PC-9 (cell line): ENCODE results near the gene ERH. TPM values are rescaled to one million over a fixed set of nuclear protein-coding genes. Genes with fewer than 3 reads are reported as not detected.

Experiments used
- BruUV-seq: library from RNA; stranded (reverse); fragments of 400-500 nt; replicated peaks from 2 replicates; lab custom pipeline; 2021; lab: Mats Ljungman, UMichigan
- CTCF ChIA-PET: fragments of 300-600 bp; sonication (Branson Sonifier 250); formaldehyde crosslinking; loops from one replicate; lab custom pipeline; 2022; ENCODE audit warnings: antibody characterized with exemption; lab: Charles Lee
- POLR2A ChIA-PET: fragments of 300-600 bp; sonication (Branson Sonifier 250); formaldehyde crosslinking; loops from one replicate; lab custom pipeline; 2022; ENCODE audit warnings: antibody characterized with exemption; ENCODE audit not compliant: unreplicated experiment; lab: Charles Lee
- DNase-seq, 2 experiments: peaks; one replicate each; pipeline versions ENCODE4 v3.0.0 to v3.0.0-alpha.2; 2015 to 2022; ENCODE audit warnings: mixed read lengths in 1 of 2
- H2AFZ ChIP-seq: fragments of 200-600 bp; sonication (generic); 2 replicates; pipeline ENCODE4 v1.8.1; 2017; ENCODE audit warnings: antibody characterized with exemption
- H3F3A ChIP-seq: fragments of 200-600 bp; sonication (generic); 2 replicates; pipeline ENCODE4 v1.8.1; 2017; ENCODE audit warnings: antibody characterized with exemption, mild to moderate bottlenecking, low read depth; ENCODE audit not compliant: insufficient read depth
- H3K27ac ChIP-seq: fragments of 200-600 bp; sonication (generic); 2 replicates; pipeline ENCODE4 v1.6.1; 2016; ENCODE audit warnings: mixed run types
- H3K27me3 ChIP-seq: fragments of 200-600 bp; sonication (generic); 2 replicates; pipeline ENCODE4 v1.6.1; 2016; ENCODE audit warnings: low read depth, mixed run types; ENCODE audit not compliant: insufficient read depth
- H3K36me3 ChIP-seq: fragments of 200-600 bp; sonication (generic); 2 replicates; pipeline ENCODE4 v1.6.1; 2016; ENCODE audit warnings: low read depth, mixed run types
- H3K4me1 ChIP-seq: fragments of 200-600 bp; sonication (generic); replicated peaks from 2 replicates; pipeline ENCODE4 v1.6.1; 2016; ENCODE audit warnings: mixed run types; ENCODE audit not compliant: insufficient read depth
- H3K4me2 ChIP-seq: fragments of 200-600 bp; sonication (generic); 2 replicates; pipeline ENCODE4 v1.6.1; 2017; ENCODE audit warnings: mixed run types
- H3K4me3 ChIP-seq: fragments of 200-600 bp; sonication (generic); 2 replicates; pipeline ENCODE4 v1.6.1; 2016; ENCODE audit warnings: mixed run types
- H3K79me2 ChIP-seq: fragments of 200-600 bp; sonication (generic); 2 replicates; pipeline ENCODE4 v1.6.1; 2017; ENCODE audit warnings: low read depth, mixed run types
- H3K9me2 ChIP-seq: fragments of 200-600 bp; sonication (generic); 2 replicates; pipeline ENCODE4 v1.8.1; 2017; ENCODE audit warnings: mild to moderate bottlenecking; ENCODE audit not compliant: insufficient read depth
- H3K9me3 ChIP-seq: fragments of 200-600 bp; sonication (generic); 2 replicates; pipeline ENCODE4 v1.8.1; 2016; ENCODE audit warnings: low read depth; ENCODE audit not compliant: insufficient read depth
- H4K20me1 ChIP-seq: fragments of 200-600 bp; sonication (generic); 2 replicates; pipeline ENCODE4 v1.8.1; 2017; ENCODE audit not compliant: insufficient read depth
- EZH2 ChIP-seq: fragments of 200-600 bp; sonication (generic); IDR thresholded peaks from 2 replicates; pipeline ENCODE4 v1.8.0; 2017; ENCODE audit warnings: antibody characterized with exemption, low read depth
- intact Hi-C: fragments of 100-400 bp; cut with micrococcal nuclease; formaldehyde crosslinking; loops from one replicate; pipeline ENCODE4 v1.10.0; 2022; ENCODE audit not compliant: unreplicated experiment
- total RNA-seq: library from RNA; stranded (reverse); gene quantifications from 2 replicates; pipeline ENCODE4 v1.2.3, GENCODE V29; 2021
- TF ChIP-seq, protein P1 (sequence below): fragments of 200-600 bp; sonication (generic); conservative IDR thresholded peaks from 2 replicates; pipeline ENCODE4 v1.6.1; 2017; ENCODE audit warnings: mixed run types, antibody characterized with exemption, mild to moderate bottlenecking, moderate library complexity

The ERH gene
- total RNA-seq, 1 experiment from 2014 or later, result 347 TPM

DNA sequence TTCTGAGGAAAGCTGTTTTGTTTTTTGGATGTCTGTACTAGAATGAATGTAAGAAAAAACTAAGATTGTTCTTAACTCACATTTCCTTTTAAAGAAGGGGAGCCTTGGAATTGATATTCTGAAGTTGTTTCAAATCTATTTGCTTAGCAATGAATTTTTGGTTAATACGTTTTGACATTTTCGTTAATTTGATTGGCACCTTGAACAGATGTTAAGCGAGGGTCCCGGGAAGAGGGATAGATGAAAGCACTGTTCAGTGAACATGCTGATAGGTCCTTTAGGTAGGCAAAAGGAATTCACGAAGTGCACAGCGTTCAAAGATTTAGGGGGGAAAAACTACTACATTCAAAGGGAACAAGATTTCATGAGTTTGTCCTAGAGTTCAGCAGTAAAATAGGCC is 2.1 kb upstream of the ERH start:
- H3K27me3 ChIP-seq, result no peaks in the 10 kb centered on the region
- H3K9me2 ChIP-seq, result no peaks in the 10 kb centered on the region
- peaks cover 65% of the 10 kb centered on the region for H4K20me1 ChIP-seq
- ChIA-PET POLR2A (no interaction called here), CTCF (no interaction called here)
- H3K79me2 ChIP-seq, result peaks cover 95% of the 10 kb centered on the region
- intact Hi-C loops, result no loop called here
- peak overlapping the region; percentile 97 for H3K4me2 ChIP-seq
- peaks cover 18% of the 10 kb centered on the region; the same call in 1 of the 2 replicates for H3K36me3 ChIP-seq
- H3F3A ChIP-seq, result peaks cover 6% of the 10 kb centered on the region; the same call in 1 of the 2 replicates
- TF ChIP-seq, protein P1, sequence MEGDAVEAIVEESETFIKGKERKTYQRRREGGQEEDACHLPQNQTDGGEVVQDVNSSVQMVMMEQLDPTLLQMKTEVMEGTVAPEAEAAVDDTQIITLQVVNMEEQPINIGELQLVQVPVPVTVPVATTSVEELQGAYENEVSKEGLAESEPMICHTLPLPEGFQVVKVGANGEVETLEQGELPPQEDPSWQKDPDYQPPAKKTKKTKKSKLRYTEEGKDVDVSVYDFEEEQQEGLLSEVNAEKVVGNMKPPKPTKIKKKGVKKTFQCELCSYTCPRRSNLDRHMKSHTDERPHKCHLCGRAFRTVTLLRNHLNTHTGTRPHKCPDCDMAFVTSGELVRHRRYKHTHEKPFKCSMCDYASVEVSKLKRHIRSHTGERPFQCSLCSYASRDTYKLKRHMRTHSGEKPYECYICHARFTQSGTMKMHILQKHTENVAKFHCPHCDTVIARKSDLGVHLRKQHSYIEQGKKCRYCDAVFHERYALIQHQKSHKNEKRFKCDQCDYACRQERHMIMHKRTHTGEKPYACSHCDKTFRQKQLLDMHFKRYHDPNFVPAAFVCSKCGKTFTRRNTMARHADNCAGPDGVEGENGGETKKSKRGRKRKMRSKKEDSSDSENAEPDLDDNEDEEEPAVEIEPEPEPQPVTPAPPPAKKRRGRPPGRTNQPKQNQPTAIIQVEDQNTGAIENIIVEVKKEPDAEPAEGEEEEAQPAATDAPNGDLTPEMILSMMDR, result no peak
- TF ChIP-seq EZH2, result no peak
- DNase-seq, result no peak
- H3K4me3 ChIP-seq, result peak overlapping the region; percentile 96
- no peak overlapping the region for H2AFZ ChIP-seq
- BruUV-seq, result no TSS peak
- no peaks in the 10 kb centered on the region for H3K9me3 ChIP-seq
- peaks cover 46% of the 10 kb centered on the region for H3K4me1 ChIP-seq
- no peak overlapping the region for H3K27ac ChIP-seq

DNA sequence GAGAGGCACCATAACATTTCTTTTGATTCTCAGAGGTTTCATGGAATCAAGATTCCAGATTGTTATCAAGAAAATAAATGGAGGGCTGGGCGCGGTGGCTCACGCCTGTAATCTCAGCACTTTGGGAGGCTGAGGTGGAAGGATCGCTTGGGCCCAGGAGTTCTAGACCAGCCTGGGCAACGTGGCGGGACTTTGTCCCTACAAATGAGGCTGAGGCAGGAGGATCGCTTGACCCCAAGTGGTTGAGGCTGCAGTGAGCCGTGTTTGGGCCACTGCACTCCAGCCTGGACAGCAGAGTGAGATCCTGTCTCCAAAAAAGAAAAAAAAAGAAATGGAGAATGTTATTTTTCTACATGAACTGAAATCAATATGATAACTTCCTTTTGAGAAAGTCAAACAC is 1.7 kb upstream of the ERH start:
- Histone ChIP-seq H4K20me1 (peaks cover 62% of the 10 kb centered on the region), H3K4me1 (peaks cover 46% of the 10 kb centered on the region), H2AFZ (no peak overlapping the region), H3F3A (peaks cover 6% of the 10 kb centered on the region; the same call in 1 of the 2 replicates), H3K9me2 (no peaks in the 10 kb centered on the region), H3K4me2 (peak overlapping the region; percentile 97), H3K79me2 (peaks cover 95% of the 10 kb centered on the region), H3K9me3 (no peaks in the 10 kb centered on the region), H3K4me3 (peak overlapping the region; percentile 96), H3K36me3 (peaks cover 22% of the 10 kb centered on the region), H3K27me3 (no peaks in the 10 kb centered on the region), H3K27ac (no peak overlapping the region)
- POLR2A ChIA-PET, result no interaction called here
- BruUV-seq, result no TSS peak
- CTCF ChIA-PET, result no interaction called here
- intact Hi-C loops, result no loop called here
- DNase-seq, result no peak
- TF ChIP-seq, protein P1, result no peak
- TF ChIP-seq EZH2, result no peak

DNA sequence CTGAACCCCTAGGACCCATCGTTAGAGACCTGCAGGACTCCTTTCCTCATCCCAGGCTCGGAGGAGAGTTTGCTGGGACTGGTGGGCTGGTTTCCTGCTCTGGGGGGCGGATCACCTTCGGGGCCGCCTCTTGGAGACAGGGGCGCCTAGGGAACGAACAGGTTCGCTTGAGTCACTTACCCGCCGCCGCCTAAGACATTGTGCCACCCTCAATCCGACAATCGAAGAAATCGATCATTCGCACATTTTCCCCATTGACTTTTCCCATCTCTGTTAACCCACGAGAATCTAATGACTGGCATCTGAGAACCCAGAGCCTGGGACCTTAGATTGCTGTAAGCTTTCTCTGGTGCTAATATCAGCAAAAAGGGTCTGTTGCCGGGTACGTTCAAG is 715 bp upstream of the ERH start:
- no peak for DNase-seq
- POLR2A ChIA-PET, result interaction anchor here (0.6 kb wide), 1 partner anchor 460 kb away, joined by 3 read pairs; no protein-coding TSS in a partner anchor
- intact Hi-C loops, result no loop called here
- Histone ChIP-seq H3K9me3 (no peaks in the 10 kb centered on the region), H3K4me1 (peaks cover 46% of the 10 kb centered on the region), H3K36me3 (peaks cover 32% of the 10 kb centered on the region), H3K4me3 (peak overlapping the region; percentile 96), H3K79me2 (peaks cover 95% of the 10 kb centered on the region), H4K20me1 (peaks cover 62% of the 10 kb centered on the region), H3K27me3 (no peaks in the 10 kb centered on the region), H3K4me2 (peak overlapping the region; percentile 97), H3K27ac (peak overlapping the region; percentile 81), H2AFZ (peak overlapping the region; percentile 85), H3F3A (peaks cover 6% of the 10 kb centered on the region; the same call in 1 of the 2 replicates), H3K9me2 (no peaks in the 10 kb centered on the region)
- CTCF ChIA-PET, result no interaction called here
- TF ChIP-seq, protein P1, result no peak
- TF ChIP-seq EZH2, result no peak
- TSS peak; percentile 67 for BruUV-seq
